WTC11 (cell line): Measurements from ENCODE around the gene CDH3. TPM values are rescaled to one million over a fixed set of nuclear protein-coding genes. Genes with fewer than 3 reads are reported as not detected.

ENCODE experiments used
- AR ChIP-seq: fragments of 250-450 bp; sonication (Bioruptor Pico); IDR thresholded peaks from 2 replicates; pipeline ENCODE4 v1.9.0; 2021; ENCODE audit warnings: mild to moderate bottlenecking
- CDX4 ChIP-seq: fragments of 250-450 bp; sonication (Bioruptor Pico); IDR thresholded peaks from 2 replicates; pipeline ENCODE4 v1.9.0; 2021; ENCODE audit warnings: moderate library complexity, mild to moderate bottlenecking, inconsistent platforms, borderline replicate concordance
- E2F4 ChIP-seq: sonication (generic); formaldehyde crosslinking; IDR thresholded peaks from 2 replicates; pipeline ENCODE4 v1.8.1; 2022; ENCODE audit warnings: low read depth, mild to moderate bottlenecking, moderate library complexity, missing genetic modification reagents, borderline replicate concordance
- ELF4 ChIP-seq: sonication (generic); formaldehyde crosslinking; IDR thresholded peaks from 2 replicates; pipeline ENCODE4 v1.8.1; 2022; ENCODE audit warnings: low read depth, mild to moderate bottlenecking, moderate library complexity, missing genetic modification reagents
- ETV6 ChIP-seq: sonication (generic); formaldehyde crosslinking; IDR thresholded peaks from 2 replicates; pipeline ENCODE4 v1.8.1; 2022; ENCODE audit warnings: mild to moderate bottlenecking, missing genetic modification reagents
- GABPB1 ChIP-seq: sonication (generic); formaldehyde crosslinking; IDR thresholded peaks from 2 replicates; pipeline ENCODE4 v1.8.1; 2023; ENCODE audit warnings: mild to moderate bottlenecking, missing genetic modification reagents
- KAT7 ChIP-seq: sonication (generic); formaldehyde crosslinking; IDR thresholded peaks from 2 replicates; pipeline ENCODE4 v1.8.1; 2023; ENCODE audit warnings: missing genetic modification reagents, mild to moderate bottlenecking, borderline replicate concordance
- STAT6 ChIP-seq: sonication (generic); formaldehyde crosslinking; conservative IDR thresholded peaks from 2 replicates; pipeline ENCODE4 v1.8.1; 2023; ENCODE audit warnings: mild to moderate bottlenecking, low read depth, missing genetic modification reagents, moderate library complexity
- TEAD1 ChIP-seq: sonication (generic); formaldehyde crosslinking; IDR thresholded peaks from 2 replicates; pipeline ENCODE4 v1.8.0; 2022; ENCODE audit warnings: mild to moderate bottlenecking, missing genetic modification reagents
- TEAD4 ChIP-seq: sonication (generic); formaldehyde crosslinking; IDR thresholded peaks from 2 replicates; pipeline ENCODE4 v1.8.0; 2022; ENCODE audit warnings: mild to moderate bottlenecking, missing genetic modification reagents
- USF1 ChIP-seq: sonication (generic); formaldehyde crosslinking; IDR thresholded peaks from 2 replicates; pipeline ENCODE4 v1.8.0; 2022; ENCODE audit warnings: mild to moderate bottlenecking, missing genetic modification reagents
- USF2 ChIP-seq: sonication (generic); formaldehyde crosslinking; IDR thresholded peaks from 2 replicates; pipeline ENCODE4 v1.8.1; 2023; ENCODE audit warnings: mild to moderate bottlenecking, missing genetic modification reagents, moderate library complexity
- ZBTB43 ChIP-seq: sonication (generic); formaldehyde crosslinking; IDR thresholded peaks from 2 replicates; pipeline ENCODE4 v1.8.1; 2023; ENCODE audit warnings: mild to moderate bottlenecking, missing genetic modification reagents
- ZNF121 ChIP-seq: sonication (generic); formaldehyde crosslinking; IDR thresholded peaks from 2 replicates; pipeline ENCODE4 v1.8.0; 2023; ENCODE audit warnings: missing genetic modification reagents
- ZNF232 ChIP-seq: sonication (generic); formaldehyde crosslinking; IDR thresholded peaks from 2 replicates; pipeline ENCODE4 v1.8.0; 2022; ENCODE audit warnings: mild to moderate bottlenecking, missing genetic modification reagents
- ZNF263 ChIP-seq: sonication (generic); formaldehyde crosslinking; IDR thresholded peaks from 2 replicates; pipeline ENCODE4 v1.8.1; 2022; ENCODE audit warnings: low read depth, mild to moderate bottlenecking, moderate library complexity, missing genetic modification reagents
- ZNF396 ChIP-seq: fragments of 250-450 bp; sonication (Bioruptor Pico); IDR thresholded peaks from 2 replicates; pipeline ENCODE4 v1.8.0; 2021; ENCODE audit warnings: mild to moderate bottlenecking, moderate library complexity, borderline replicate concordance
- ZNF423 ChIP-seq: fragments of 250-450 bp; sonication (Bioruptor Pico); IDR thresholded peaks from 2 replicates; pipeline ENCODE4 v2.1.2; 2022; ENCODE audit warnings: mild to moderate bottlenecking, moderate library complexity
- ZNF671 ChIP-seq: fragments of 250-450 bp; sonication (Bioruptor Pico); IDR thresholded peaks from 2 replicates; pipeline ENCODE4 v1.8.0; 2021; ENCODE audit warnings: mild to moderate bottlenecking
- total RNA-seq: library from RNA; stranded (reverse); gene quantifications from 3 replicates; pipeline ENCODE4 v1.2.3, GENCODE V29; 2021
- TF ChIP-seq, protein P1 (sequence below): sonication (generic); formaldehyde crosslinking; IDR thresholded peaks from 2 replicates; pipeline ENCODE4 v1.8.0; 2022; ENCODE audit warnings: mild to moderate bottlenecking, missing genetic modification reagents
- TF ChIP-seq, protein P2 (sequence below): sonication (generic); formaldehyde crosslinking; IDR thresholded peaks from 2 replicates; pipeline ENCODE4 v1.8.0; 2022; ENCODE audit warnings: mild to moderate bottlenecking, missing genetic modification reagents
- TF ChIP-seq, protein P3 (sequence below): sonication (generic); formaldehyde crosslinking; IDR thresholded peaks from 2 replicates; pipeline ENCODE4 v1.8.1; 2023; ENCODE audit warnings: mild to moderate bottlenecking, moderate library complexity, missing genetic modification reagents

CDH3 gene
- total RNA-seq, 1 experiment from 2014 or later = 128 TPM

DNA sequence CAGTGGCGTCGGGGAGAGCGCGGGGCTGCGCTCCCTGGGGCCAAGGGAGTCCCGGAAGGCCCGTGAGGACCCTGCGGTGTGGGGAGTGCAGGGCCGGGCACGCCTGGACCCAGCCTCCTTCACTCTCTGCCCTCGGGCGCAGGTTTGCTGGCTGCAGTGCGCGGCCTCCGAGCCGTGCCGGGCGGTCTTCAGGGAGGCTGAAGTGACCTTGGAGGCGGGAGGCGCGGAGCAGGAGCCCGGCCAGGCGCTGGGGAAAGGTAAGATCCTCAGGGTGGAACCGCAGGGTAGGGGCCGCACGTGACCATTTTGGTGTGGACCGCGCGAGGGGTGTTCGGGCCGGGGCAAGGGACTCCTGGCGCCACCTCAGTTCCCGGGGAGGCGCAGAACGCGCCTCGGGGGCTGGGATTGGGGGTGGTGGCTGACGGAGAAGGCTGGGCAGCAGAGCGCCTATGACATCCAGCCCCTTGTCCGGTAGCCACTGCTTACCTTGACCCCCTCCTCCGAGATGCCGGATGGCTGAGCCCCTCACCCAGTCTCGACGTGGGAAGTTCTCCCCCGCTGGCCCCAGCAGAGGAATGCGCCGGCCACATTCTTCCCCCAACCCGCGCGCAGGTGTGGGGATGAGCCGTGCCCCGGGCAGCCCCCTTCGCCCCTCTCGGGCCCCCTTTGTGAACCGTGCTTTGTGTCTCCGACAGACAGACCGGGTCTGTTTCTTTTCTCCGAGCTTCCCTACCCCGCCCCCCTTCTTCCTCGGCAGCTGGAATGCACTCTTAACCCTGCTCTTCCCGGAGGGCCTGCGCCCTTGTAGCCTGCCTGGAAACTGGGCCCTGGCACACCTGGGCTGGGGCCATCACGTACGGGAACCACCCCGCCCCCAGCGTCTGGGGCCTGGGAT, 631 bp downstream of the CDH3 start (continued):
- peak; percentile 89 for TF ChIP-seq USF2 (CRISPR knock-in tag)
- TF ChIP-seq TEAD4 (CRISPR knock-in tag) = 0 out of 2 replicates have a peak, but pooled peaks have one; percentile 6
- TF ChIP-seq USF1 (CRISPR knock-in tag) = peak; percentile 92
- TF ChIP-seq GABPB1 = no peak
- TF ChIP-seq, protein P1, sequence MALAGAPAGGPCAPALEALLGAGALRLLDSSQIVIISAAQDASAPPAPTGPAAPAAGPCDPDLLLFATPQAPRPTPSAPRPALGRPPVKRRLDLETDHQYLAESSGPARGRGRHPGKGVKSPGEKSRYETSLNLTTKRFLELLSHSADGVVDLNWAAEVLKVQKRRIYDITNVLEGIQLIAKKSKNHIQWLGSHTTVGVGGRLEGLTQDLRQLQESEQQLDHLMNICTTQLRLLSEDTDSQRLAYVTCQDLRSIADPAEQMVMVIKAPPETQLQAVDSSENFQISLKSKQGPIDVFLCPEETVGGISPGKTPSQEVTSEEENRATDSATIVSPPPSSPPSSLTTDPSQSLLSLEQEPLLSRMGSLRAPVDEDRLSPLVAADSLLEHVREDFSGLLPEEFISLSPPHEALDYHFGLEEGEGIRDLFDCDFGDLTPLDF = no peak
- TF ChIP-seq ZNF121 (CRISPR knock-in tag) = peak; percentile 17; the same call in 1 of the 2 replicates
- no peak for TF ChIP-seq ZNF671 (CRISPR knock-in tag)
- no peak for TF ChIP-seq KAT7 (CRISPR knock-in tag)
- no peak; the same call in 1 of the 2 replicates for TF ChIP-seq TEAD1
- TF ChIP-seq AR (CRISPR knock-in tag) = no peak
- TF ChIP-seq ETV6 (CRISPR knock-in tag) = no peak
- no peak for TF ChIP-seq ZNF396 (CRISPR knock-in tag)
- TF ChIP-seq E2F4 (CRISPR knock-in tag) = no peak; the same call in 1 of the 2 replicates
- TF ChIP-seq ZNF263 = no peak
- TF ChIP-seq ELF4 (CRISPR knock-in tag) = no peak
- no peak for TF ChIP-seq ZNF232
- TF ChIP-seq STAT6 (CRISPR knock-in tag) = no peak
- TF ChIP-seq, protein P2, sequence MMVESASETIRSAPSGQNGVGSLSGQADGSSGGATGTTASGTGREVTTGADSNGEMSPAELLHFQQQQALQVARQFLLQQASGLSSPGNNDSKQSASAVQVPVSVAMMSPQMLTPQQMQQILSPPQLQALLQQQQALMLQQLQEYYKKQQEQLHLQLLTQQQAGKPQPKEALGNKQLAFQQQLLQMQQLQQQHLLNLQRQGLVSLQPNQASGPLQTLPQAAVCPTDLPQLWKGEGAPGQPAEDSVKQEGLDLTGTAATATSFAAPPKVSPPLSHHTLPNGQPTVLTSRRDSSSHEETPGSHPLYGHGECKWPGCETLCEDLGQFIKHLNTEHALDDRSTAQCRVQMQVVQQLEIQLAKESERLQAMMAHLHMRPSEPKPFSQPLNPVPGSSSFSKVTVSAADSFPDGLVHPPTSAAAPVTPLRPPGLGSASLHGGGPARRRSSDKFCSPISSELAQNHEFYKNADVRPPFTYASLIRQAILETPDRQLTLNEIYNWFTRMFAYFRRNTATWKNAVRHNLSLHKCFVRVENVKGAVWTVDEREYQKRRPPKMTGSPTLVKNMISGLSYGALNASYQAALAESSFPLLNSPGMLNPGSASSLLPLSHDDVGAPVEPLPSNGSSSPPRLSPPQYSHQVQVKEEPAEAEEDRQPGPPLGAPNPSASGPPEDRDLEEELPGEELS (CRISPR knock-in tag) = peak; percentile 44; the same call in 1 of the 2 replicates
- no peak for TF ChIP-seq ZBTB43 (CRISPR knock-in tag)
- no peak for TF ChIP-seq ZNF423 (CRISPR knock-in tag)
- TF ChIP-seq, protein P3, sequence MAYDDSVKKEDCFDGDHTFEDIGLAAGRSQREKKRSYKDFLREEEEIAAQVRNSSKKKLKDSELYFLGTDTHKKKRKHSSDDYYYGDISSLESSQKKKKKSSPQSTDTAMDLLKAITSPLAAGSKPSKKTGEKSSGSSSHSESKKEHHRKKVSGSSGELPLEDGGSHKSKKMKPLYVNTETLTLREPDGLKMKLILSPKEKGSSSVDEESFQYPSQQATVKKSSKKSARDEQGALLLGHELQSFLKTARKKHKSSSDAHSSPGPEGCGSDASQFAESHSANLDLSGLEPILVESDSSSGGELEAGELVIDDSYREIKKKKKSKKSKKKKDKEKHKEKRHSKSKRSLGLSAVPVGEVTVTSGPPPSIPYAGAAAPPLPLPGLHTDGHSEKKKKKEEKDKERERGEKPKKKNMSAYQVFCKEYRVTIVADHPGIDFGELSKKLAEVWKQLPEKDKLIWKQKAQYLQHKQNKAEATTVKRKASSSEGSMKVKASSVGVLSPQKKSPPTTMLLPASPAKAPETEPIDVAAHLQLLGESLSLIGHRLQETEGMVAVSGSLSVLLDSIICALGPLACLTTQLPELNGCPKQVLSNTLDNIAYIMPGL (CRISPR knock-in tag) = peak; percentile 57; the same call in 1 of the 2 replicates
- no peak for TF ChIP-seq CDX4 (CRISPR knock-in tag)
